Motor neuron (in vitro differentiated cells): ENCODE measurements around the gene ADK. TPM values are rescaled to one million over a fixed set of nuclear protein-coding genes. Genes with fewer than 3 reads are reported as not detected.
A peak's percentile ranks its signal among the peaks of the same experiment; 100 is the strongest.

Source experiments
- ATAC-seq, 8 experiments: fragments of 200-7000 bp; cut with Tn5 transposase; replicated peaks in 6 of 8; 2 replicates each; pipeline ENCODE4 v1.8.0; 2021; ENCODE audit warnings: mild to moderate bottlenecking in 8 of 8, moderate library complexity in 8 of 8
- H3K27ac ChIP-seq, 2 donors: fragments of 250-450 bp; sonication (Bioruptor Pico); 2 replicates each; pipeline ENCODE4 v1.9.0; 2021; ENCODE audit warnings: antibody characterized with exemption in 2 of 2, mild to moderate bottlenecking in 2 of 2, moderate library complexity in 1 of 2
- H3K4me1 ChIP-seq, 2 donors: fragments of 250-450 bp; sonication (Bioruptor Pico); replicated peaks in 1 of 2; 2 replicates each; pipeline ENCODE4 v1.6.1; 2021; ENCODE audit warnings: antibody characterized with exemption in 2 of 2, mild to moderate bottlenecking in 2 of 2, moderate library complexity in 1 of 2
- H3K4me3 ChIP-seq, 5 donors: fragments of 250-450 bp; sonication (Bioruptor Pico); 2 replicates each; pipeline ENCODE4 v1.9.0; 2021; ENCODE audit warnings: antibody characterized with exemption in 5 of 5, mild to moderate bottlenecking in 5 of 5, moderate library complexity in 4 of 5
- WGBS, 10 experiments: fragments of 450-650 bp; shearing (Covaris generic); methylation state at CpG; one replicate each; pipeline ENCODE4 v1.0.0; 2022; 5-methylcytosine and 5-hydroxymethylcytosine counted together
- in situ Hi-C, 9 experiments: fragments of 400-800 bp; cut with MboI; loops; one replicate each; pipeline ENCODE4 v1.15.0; 2021; ENCODE audit warnings: low sequenced_read_pairs in 9 of 9, low pct_unique_long_range_greater_than_20kb in 2 of 9; ENCODE audit not compliant: unreplicated experiment in 9 of 9
- total RNA-seq, 8 experiments: library from RNA; unstranded; fragments of 300-600 nt; gene quantifications; 2 replicates each; pipeline versions ENCODE4 v1.2.3 to v1.2.4, GENCODE V29; 2022

Gene ADK
- total RNA-seq, 8 experiments from 2014 or later: 22.9 to 46.8 (median 31.7) TPM

DNA sequence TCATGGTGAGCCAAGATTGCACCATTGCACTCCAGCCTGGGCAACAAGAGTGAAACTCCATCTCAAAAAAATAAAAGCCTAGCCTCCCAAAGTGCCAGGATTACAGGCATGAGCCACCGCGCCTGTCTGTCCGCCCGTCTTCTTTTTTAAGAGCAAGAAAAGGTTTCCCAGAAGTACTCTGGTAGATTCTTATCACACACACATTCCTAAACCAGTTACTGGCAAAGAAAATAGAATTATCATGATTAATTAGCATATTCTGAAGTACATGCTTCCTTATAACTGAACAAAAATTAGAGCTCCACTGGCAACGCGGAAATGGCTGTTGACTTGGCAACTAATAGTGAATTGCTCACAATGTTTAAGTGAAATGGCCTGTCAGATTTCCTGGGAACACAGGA lies 87.0 kb downstream of the ADK start:
- no peaks in the 10 kb centered on the region for H3K4me1 ChIP-seq
- no peak overlapping the region for H3K4me3 ChIP-seq
- H3K27ac ChIP-seq: peak overlapping the region in 1 of 2 donors; percentile 44
- WGBS, 10 experiments: 79 to 100% (median 94%) methylated on average over 2 to 6 of the region's 6 CpGs; no CpG with 5 or more reads in 4 of the 10 experiments
- ATAC-seq: peak in 6 of 8 experiments; percentile 43 to 87 (median 65)
- in situ Hi-C loops: loop anchor here in 2 of 9 experiments (25.0 kb wide), 2 partner anchors 351 to 999 kb away; partner anchors contain the start of gene COMTD1 (in 1 of the 2)

DNA sequence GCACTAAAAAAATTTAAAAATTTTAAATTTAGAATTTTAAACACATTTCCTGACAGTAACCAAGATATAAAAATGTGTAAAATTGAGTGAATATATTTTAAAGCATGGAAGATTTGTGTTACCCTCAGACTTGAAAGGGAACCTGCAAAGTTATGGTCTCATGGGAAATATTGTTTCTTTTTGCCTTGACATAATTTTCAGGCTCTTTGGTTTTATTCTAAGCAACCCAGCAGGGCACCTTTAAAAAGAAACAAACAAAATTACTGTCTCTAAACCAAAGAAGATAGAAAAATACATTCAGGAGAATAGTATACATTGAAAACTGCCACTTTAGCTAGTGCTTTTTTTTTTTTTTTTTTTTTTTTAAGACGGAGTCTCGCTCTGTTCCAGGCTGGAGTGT lies 87.5 kb downstream of the ADK start:
- ATAC-seq: no peak
- in situ Hi-C loops: loop anchor here in 2 of 9 experiments (25.0 kb wide), 2 partner anchors 351 to 999 kb away; partner anchors contain the start of gene COMTD1 (in 1 of the 2)
- Histone ChIP-seq H3K4me1 (no peaks in the 10 kb centered on the region), H3K27ac (no peak overlapping the region), H3K4me3 (no peak overlapping the region)
- 60 to 100% (median 100%) methylated on average over 1 to 2 of the region's 2 CpGs; no CpG with 5 or more reads in 3 of the 10 experiments for WGBS, 10 experiments

DNA sequence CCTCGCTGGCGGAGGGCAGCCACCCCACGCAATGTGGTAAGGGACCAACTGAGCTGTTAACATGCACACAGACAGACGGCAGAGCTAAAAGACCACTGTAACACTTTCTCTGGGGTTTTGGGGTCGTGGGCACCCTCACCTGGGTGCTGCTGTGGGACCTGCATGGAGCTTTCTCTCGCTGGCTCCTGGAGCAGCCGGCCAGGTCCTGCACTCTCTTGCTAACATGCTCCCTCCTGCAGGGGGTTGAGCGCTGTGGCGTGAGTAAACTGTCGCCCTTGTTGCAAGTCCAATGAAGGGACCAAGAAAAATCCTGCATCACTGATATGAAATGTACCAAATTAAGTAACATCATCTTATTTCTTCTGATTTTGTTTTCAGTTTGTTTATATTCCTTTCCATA lies 92.0 kb downstream of the ADK start:
- Histone ChIP-seq H3K27ac (no peak overlapping the region), H3K4me1 (no peaks in the 10 kb centered on the region), H3K4me3 (no peak overlapping the region)
- WGBS, 10 experiments: 0 to 100% (median 78%) methylated on average over 1 to 7 of the region's 10 CpGs; no CpG with 5 or more reads in 2 of the 10 experiments
- ATAC-seq: no peak
- in situ Hi-C loops: loop anchor here in 2 of 9 experiments (25.0 kb wide), 2 partner anchors 356 to 994 kb away; partner anchors contain the start of gene COMTD1 (in 1 of the 2)

DNA sequence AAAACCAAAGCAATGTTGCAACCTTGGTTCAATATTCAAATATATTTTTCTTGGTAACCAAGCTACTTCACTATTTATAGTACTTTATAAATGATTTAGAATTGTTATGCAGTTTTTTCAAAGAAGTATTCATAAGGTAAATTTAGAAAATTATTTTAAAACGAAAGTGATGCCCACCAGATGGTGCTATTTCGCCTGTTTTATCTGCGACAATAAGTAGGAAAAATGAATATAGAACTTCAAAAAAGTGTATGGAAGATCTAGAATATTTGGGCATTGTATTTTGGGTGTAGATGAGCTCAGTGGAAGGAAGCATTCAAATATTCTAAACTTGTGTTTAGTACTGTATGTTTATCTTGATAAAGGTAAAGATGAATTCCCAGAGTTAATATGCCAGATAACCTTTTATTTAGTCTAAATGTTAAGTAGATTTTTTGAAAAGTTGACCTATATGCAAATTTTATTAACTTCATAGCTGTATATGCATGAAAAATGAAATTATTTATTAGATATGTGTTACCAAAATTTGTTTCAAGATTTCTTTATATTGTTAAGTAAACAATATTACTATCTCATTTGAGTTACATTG lies 93.2 kb downstream of the ADK start:
- H3K4me1 ChIP-seq: no peaks in the 10 kb centered on the region
- no peak overlapping the region for H3K27ac ChIP-seq
- H3K4me3 ChIP-seq: no peak overlapping the region
- 0 to 48% (median 31%) methylated on average over 2 to 3 of the region's 3 CpGs for WGBS, 10 experiments
- in situ Hi-C loops: loop anchor here in 2 of 9 experiments (25.0 kb wide), 2 partner anchors 357 to 993 kb away; partner anchors contain the start of gene COMTD1 (in 1 of the 2)
- ATAC-seq: no peak

DNA sequence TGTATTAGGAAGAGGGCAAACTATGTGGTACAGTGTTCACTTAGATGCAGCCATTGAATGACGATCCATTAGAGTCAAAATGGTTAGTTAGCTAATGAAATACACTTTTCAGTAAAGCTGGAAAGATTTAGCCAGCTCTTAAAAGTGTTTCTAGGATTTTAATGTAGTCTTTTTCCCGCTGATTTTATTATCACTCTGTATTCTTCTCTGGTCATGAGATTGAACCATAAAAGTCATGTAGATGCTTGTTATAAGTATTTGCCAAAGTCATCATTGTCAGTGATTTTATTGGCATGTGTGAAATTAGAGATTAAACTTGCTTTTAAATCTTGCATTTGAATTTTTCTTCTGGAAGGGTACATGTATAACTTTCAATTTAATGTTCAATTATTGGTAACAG lies 93.8 kb downstream of the ADK start:
- Histone ChIP-seq H3K4me3 (no peak overlapping the region), H3K4me1 (no peaks in the 10 kb centered on the region), H3K27ac (no peak overlapping the region)
- in situ Hi-C loops: loop anchor here in 2 of 9 experiments (25.0 kb wide), 2 partner anchors 358 to 992 kb away; partner anchors contain the start of gene COMTD1 (in 1 of the 2)
- no peak for ATAC-seq
- 88 to 100% (median 98%) methylated on average over 1 to 2 of the region's 2 CpGs; no CpG with 5 or more reads in 2 of the 10 experiments for WGBS, 10 experiments

DNA sequence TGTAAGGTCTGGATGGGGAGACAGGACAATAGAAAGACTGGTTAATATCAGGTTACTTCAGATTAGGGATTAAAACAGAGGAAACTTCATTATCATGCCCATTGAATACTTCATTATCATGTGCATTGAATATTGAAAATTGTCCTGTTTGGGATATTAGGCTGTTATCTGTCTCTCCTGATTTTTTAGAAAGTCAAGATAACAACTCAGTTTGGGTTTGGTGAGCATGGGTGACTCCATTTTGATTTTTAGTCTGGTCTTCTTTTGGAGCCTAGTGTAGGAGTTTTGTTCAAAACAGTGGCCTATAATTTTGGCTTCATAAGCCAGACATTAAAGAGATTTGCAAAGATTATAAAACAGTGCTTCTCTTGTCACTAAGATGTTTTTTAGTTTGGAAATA lies 95.5 kb downstream of the ADK start:
- in situ Hi-C loops: loop anchor here in 2 of 9 experiments (25.0 kb wide), 2 partner anchors 359 to 991 kb away; partner anchors contain the start of gene COMTD1 (in 1 of the 2)
- H3K4me3 ChIP-seq: no peak overlapping the region
- H3K4me1 ChIP-seq: no peaks in the 10 kb centered on the region
- H3K27ac ChIP-seq: no peak overlapping the region
- ATAC-seq: no peak

DNA sequence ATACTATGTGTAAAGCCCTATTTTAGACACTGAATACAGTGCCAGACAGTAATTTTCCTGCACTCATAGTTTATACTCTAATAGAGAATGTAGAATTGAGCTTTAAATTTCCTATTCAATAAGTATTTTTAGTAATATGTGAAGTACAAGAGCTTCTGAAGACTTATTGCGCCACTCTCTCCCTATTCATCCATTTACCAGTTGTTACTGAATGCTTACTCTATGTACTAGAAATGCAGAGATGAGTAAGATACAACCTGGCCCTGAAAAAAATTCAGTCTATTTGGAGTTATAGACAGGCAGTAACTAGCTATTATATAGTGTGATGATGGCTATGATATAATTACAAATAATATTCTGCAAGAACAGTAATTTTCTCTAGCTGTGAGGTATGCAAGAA lies 98.8 kb downstream of the ADK start:
- H3K4me1 ChIP-seq: no peaks in the 10 kb centered on the region
- H3K27ac ChIP-seq: no peak overlapping the region
- H3K4me3 ChIP-seq: no peak overlapping the region
- no peak for ATAC-seq
- 83 to 100% (median 100%) methylated on average over 1 of the region's 1 CpG; no CpG with 5 or more reads in 1 of the 10 experiments for WGBS, 10 experiments
- in situ Hi-C loops: loop anchor here in 5 of 9 experiments (25.0 kb wide), 6 partner anchors 363 to 987 kb away; partner anchors contain the start of genes COMTD1 (in 1 of the 5) and KAT6B (in 1 of the 5)

DNA sequence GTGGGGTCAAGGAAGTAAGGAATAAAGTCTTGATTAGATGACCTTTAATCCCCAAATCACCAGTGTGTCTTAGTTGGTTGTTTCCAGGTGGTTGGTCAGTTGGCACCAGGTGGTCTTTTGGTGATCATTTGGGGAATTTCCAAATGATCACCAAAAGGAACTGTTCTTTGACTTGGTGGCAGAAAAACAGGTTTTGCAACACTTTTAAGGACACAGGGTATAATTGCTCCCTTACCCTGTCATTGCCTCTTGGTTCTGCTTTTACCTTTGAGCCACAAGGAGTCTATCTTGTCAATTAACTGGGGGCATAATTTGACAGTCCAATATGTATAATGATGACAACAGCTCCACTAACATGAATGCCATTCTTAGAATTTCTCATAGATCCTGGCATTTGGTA lies 104.2 kb downstream of the ADK start:
- Histone ChIP-seq H3K4me1 (no peaks in the 10 kb centered on the region), H3K4me3 (no peak overlapping the region), H3K27ac (no peak overlapping the region)
- in situ Hi-C loops: loop anchor here in 5 of 9 experiments (25.0 kb wide), 4 partner anchors 557 to 832 kb away; partner anchors contain the start of gene KAT6B (in 1 of the 5)
- no peak for ATAC-seq

DNA sequence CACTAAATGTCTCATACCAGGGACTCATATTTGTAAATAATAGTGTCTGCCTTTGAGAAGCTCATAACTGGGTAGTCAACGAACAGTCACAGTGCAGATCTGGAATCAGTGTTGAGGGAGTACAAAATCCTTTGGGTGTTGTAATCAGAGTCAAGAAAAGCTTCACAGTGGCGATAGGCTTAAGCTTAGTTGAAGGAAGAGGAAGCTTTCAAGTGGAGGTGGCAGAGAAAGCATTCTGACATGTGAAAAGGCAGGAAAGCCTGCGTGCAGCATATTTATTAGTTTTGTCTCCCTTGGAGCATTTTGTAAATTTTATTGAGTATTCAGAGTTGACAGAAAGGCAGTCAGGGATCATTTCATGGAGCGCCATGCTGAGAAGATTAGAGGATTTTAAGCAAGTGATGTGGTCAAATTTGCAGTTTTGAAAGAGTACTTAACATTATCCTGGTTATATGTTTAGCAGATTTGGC lies 104.9 kb downstream of the ADK start:
- no peak for ATAC-seq
- 46 to 100% (median 82%) methylated on average over 1 to 4 of the region's 4 CpGs for WGBS, 10 experiments

DNA sequence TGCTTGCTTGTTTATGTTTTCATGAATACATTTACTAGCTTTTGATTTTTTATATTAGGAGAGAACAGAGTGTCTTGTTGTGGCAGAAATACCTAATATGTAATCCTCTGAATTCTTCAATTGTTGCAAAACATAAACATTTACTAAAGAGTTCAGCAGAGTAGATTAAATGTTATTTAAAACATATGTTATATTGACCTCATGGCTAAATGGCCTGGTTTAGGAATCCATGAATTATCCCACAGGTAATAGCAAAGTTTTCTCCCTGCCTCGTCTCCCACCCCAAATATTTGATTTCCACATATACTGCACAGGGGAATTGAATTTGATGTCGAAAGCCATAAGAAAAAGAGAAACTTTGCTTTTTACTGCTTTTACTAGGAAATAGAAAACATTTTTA lies 111.8 kb downstream of the ADK start:
- in situ Hi-C loops: loop anchor here in 6 of 9 experiments (10.0 to 25.0 kb wide), 6 partner anchors 549 to 832 kb away; partner anchors contain the start of gene KAT6B (in 1 of the 6)
- H3K4me1 ChIP-seq: no peaks in the 10 kb centered on the region
- H3K4me3 ChIP-seq: no peak overlapping the region
- WGBS, 10 experiments: 72 to 100% (median 96%) methylated on average over 1 to 2 of the region's 2 CpGs; no CpG with 5 or more reads in 2 of the 10 experiments
- ATAC-seq: no peak
- no peak overlapping the region for H3K27ac ChIP-seq

More for the DNA sequence above, 104.9 kb downstream of the ADK start:
- Histone ChIP-seq H3K4me1 (no peaks in the 10 kb centered on the region), H3K27ac (no peak overlapping the region), H3K4me3 (no peak overlapping the region)
- in situ Hi-C loops: loop anchor here in 5 of 9 experiments (25.0 kb wide), 4 partner anchors 556 to 831 kb away; partner anchors contain the start of gene KAT6B (in 1 of the 5)

DNA sequence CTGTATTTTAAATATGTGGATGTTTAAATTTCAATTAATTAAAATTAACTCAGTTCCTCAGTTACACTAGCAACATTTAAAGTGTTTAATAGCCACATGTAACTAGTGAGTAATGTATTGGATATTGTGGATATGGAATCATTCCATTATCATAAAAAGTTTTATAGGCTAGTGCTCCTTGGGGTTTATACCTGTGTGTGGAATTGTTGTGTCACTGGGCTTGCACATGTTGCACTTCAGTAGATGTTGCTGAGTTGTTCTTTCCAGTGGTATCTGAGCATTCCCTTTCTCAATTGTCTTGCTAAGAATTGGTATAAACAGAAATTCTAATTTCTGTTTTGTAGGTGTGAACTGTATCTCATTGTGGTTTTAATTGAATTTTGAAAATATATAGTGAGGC lies 113.0 kb downstream of the ADK start:
- Histone ChIP-seq H3K4me3 (no peak overlapping the region), H3K4me1 (no peaks in the 10 kb centered on the region), H3K27ac (no peak overlapping the region)
- no peak for ATAC-seq
- in situ Hi-C loops: loop anchor here in 6 of 9 experiments (10.0 to 25.0 kb wide), 6 partner anchors 548 to 831 kb away; partner anchors contain the start of gene KAT6B (in 1 of the 6)

DNA sequence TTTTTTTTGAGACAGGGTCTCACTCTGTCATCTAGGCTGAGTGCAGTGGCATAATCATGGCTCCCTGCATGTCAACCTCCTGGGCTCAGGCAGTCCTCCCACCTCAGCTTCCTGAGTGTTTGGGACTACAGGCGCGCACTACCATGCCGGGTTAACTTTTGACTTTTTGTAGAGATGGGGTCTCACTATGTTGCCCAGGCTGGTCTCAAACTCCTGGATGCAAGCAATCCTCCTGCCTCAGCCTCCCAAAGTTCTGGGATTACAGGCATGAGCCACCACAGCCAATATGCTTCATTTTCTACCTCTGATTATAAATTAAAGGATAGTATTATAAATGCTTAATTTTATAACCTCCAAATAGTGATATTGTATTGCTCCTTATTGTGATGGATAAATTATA lies 121.3 kb downstream of the ADK start:
- 100% methylated on average over 2 to 3 of the region's 3 CpGs; no CpG with 5 or more reads in 8 of the 10 experiments for WGBS, 10 experiments
- Histone ChIP-seq H3K27ac (no peak overlapping the region), H3K4me3 (no peak overlapping the region), H3K4me1 (no peaks in the 10 kb centered on the region)
- no peak for ATAC-seq
- in situ Hi-C loops: loop anchor here in 5 of 9 experiments (25.0 kb wide), 4 partner anchors 540 to 815 kb away; partner anchors contain the start of gene KAT6B (in 1 of the 5)

DNA sequence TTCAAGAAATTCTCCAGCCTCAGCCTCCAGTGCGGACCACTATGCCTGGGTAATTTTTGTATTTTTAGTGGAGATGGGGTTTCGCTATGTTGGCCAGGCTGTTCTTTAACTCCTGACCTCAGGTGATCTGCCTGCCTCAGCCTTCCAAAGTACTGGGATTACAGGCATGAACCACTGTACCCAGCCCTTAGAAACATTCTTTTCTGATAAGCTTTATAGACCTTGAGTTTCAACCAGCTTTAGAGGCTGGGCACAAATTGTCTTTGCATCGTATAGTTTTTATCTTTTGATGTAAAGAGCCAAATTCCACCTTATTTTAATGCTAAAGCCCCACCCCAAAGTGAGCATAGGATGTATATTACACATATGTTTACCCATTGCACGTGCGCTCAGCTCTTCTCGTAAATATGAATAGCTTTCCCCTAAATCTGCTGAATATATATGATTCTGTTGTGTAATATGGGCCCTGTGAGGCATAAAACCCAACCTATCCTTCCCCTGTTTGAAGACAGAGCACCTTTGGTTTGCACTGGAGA lies 124.8 kb downstream of the ADK start:
- in situ Hi-C loops: no loop called here
- no peak overlapping the region for H3K4me3 ChIP-seq
- 74 to 100% (median 95%) methylated on average over 1 to 6 of the region's 6 CpGs; no CpG with 5 or more reads in 1 of the 10 experiments for WGBS, 10 experiments
- no peak overlapping the region for H3K27ac ChIP-seq
- peak in 1 of 8 experiments; percentile 45 for ATAC-seq
- H3K4me1 ChIP-seq: no peaks in the 10 kb centered on the region
